Liver (tissue), 9 donors: Measurements from ENCODE around the gene RAPGEF2. TPM values are rescaled to one million over a fixed set of nuclear protein-coding genes. Genes with fewer than 3 reads are reported as not detected.

ENCODE experiments used
- DNase-seq: peaks from one replicate; pipeline ENCODE4 v3.0.0-alpha.2; 2017; ENCODE audit warnings: low spot score
- H3K27ac ChIP-seq, 2 donors: one replicate each; pipeline ENCODE4 v1.7.0; 2013; ENCODE audit warnings: inconsistent platforms in 2 of 2, low read length in 2 of 2, control low read depth in 1 of 2, low read depth in 1 of 2, mild to moderate bottlenecking in 1 of 2
- H3K27me3 ChIP-seq, 4 donors: one replicate each; pipeline versions ENCODE4 v1.6.1 to v1.7.0; 2013; ENCODE audit warnings: low read length in 3 of 4, inconsistent platforms in 1 of 4, mild to moderate bottlenecking in 1 of 4, moderate library complexity in 1 of 4; ENCODE audit not compliant: control insufficient read depth in 4 of 4, insufficient read depth in 4 of 4
- H3K36me3 ChIP-seq, 4 donors: one replicate each; pipeline versions ENCODE4 v1.6.1 to v1.7.0; 2013; ENCODE audit warnings: low read length in 3 of 4, mild to moderate bottlenecking in 3 of 4, low read depth in 1 of 4, moderate library complexity in 1 of 4; ENCODE audit not compliant: control insufficient read depth in 4 of 4, insufficient read depth in 3 of 4
- H3K4me1 ChIP-seq, 4 donors: one replicate each; pipeline versions ENCODE4 v1.6.1 to v1.7.0; 2013; ENCODE audit warnings: low read length in 3 of 4, mild to moderate bottlenecking in 3 of 4, moderate library complexity in 1 of 4; ENCODE audit not compliant: control insufficient read depth in 4 of 4, insufficient read depth in 4 of 4
- H3K4me3 ChIP-seq, 3 donors: one replicate each; pipeline versions ENCODE4 v1.6.1 to v1.7.0; 2013; ENCODE audit warnings: low read length in 3 of 3, control low read depth in 1 of 3, low read depth in 1 of 3, mild to moderate bottlenecking in 1 of 3
- H3K9ac ChIP-seq, 2 donors: one replicate each; pipeline ENCODE4 v1.7.0; 2013; ENCODE audit warnings: low read length in 2 of 2, mild to moderate bottlenecking in 2 of 2, moderate library complexity in 2 of 2, control low read depth in 1 of 2, low read depth in 1 of 2
- H3K9me3 ChIP-seq, 4 donors: one replicate each; pipeline versions ENCODE4 v1.6.1 to v1.7.0; 2013; ENCODE audit warnings: low read length in 3 of 4; ENCODE audit not compliant: control insufficient read depth in 4 of 4
- ATF3 ChIP-seq: IDR thresholded peaks from 2 replicates; pipeline ENCODE4 v1.6.1; 2016; ENCODE audit warnings: antibody characterized with exemption
- EGR1 ChIP-seq, 2 donors: IDR thresholded peaks; 2 replicates each; pipeline ENCODE4 v1.6.1; 2016 to 2018; ENCODE audit warnings: antibody characterized with exemption in 2 of 2, low read depth in 2 of 2
- FOXA1 ChIP-seq: IDR thresholded peaks from 2 replicates; pipeline ENCODE4 v1.6.1; 2016; ENCODE audit warnings: antibody characterized with exemption
- FOXA2 ChIP-seq: IDR thresholded peaks from 2 replicates; pipeline ENCODE4 v1.6.1; 2016; ENCODE audit warnings: antibody characterized with exemption
- GABPA ChIP-seq, 2 donors: IDR thresholded peaks in 1 of 2; conservative IDR thresholded peaks in 1 of 2; 2 replicates each; pipeline ENCODE4 v1.6.1; 2016; ENCODE audit warnings: antibody characterized with exemption in 2 of 2, mild to moderate bottlenecking in 1 of 2, moderate library complexity in 1 of 2
- HNF4G ChIP-seq: IDR thresholded peaks from 2 replicates; pipeline ENCODE4 v1.6.1; 2016; ENCODE audit warnings: antibody characterized with exemption
- JUND ChIP-seq, 2 donors: IDR thresholded peaks; 2 replicates each; pipeline ENCODE4 v1.6.1; 2016; ENCODE audit warnings: antibody characterized with exemption in 2 of 2
- NR2F2 ChIP-seq: IDR thresholded peaks from 2 replicates; pipeline ENCODE4 v1.6.1; 2016; ENCODE audit warnings: antibody characterized with exemption
- REST ChIP-seq: IDR thresholded peaks from 2 replicates; pipeline ENCODE4 v1.6.1; 2016; ENCODE audit warnings: antibody characterized with exemption, mild to moderate bottlenecking
- RXRA ChIP-seq, 2 donors: IDR thresholded peaks; 2 replicates each; pipeline ENCODE4 v1.6.1; 2017 to 2018; ENCODE audit warnings: antibody characterized with exemption in 2 of 2, mild to moderate bottlenecking in 1 of 2
- SP1 ChIP-seq: IDR thresholded peaks from 2 replicates; pipeline ENCODE4 v1.6.1; 2018; ENCODE audit warnings: antibody characterized with exemption, mild to moderate bottlenecking
- TAF1 ChIP-seq: conservative IDR thresholded peaks from 2 replicates; pipeline ENCODE4 v1.6.1; 2016; ENCODE audit warnings: antibody characterized with exemption, mild to moderate bottlenecking
- WGBS: extraction: QIAGEN DNeasy Blood & Tissue Kit; methylation state at CpG from one replicate; pipeline ENCODE4 v1.1.7; 2013; 5-methylcytosine and 5-hydroxymethylcytosine counted together
- polyA plus RNA-seq, 2 donors: library from polyadenylated mRNA; stranded (reverse) in 1 of 2; unstranded in 1 of 2; fragments of 200-250 nt in 1 of 2; fragments of >200 nt in 1 of 2; fragmentation: Nextera tagmentation in 1 of 2; extraction: Ambion mirVana in 1 of 2; gene quantifications; one replicate each; pipeline versions ENCODE4 v1.2.1 to v1.2.3, GENCODE V29; 2013 to 2015
- total RNA-seq, 2 donors: library from RNA; depleted of rRNA; stranded (reverse); fragments of >200 nt; gene quantifications; one replicate each; pipeline ENCODE4 v1.2.3, GENCODE V29; 2014
- TF ChIP-seq, protein P1 (sequence below): fragments of 150-350 bp; IDR thresholded peaks from 2 replicates; pipeline ENCODE4 v1.5.1; 2017; ENCODE audit warnings: improper control_type of control experiment, low read depth, low read length; ENCODE audit not compliant: missing input control
- TF ChIP-seq, protein P2 (sequence below): IDR thresholded peaks from 2 replicates; pipeline ENCODE4 v1.6.1; 2016; ENCODE audit warnings: antibody characterized with exemption
- donor health status: healthy.
- donor health status: healthy.
- donor health status: healthy.
- donor health status: healthy.
- donor health status: healthy.

Gene RAPGEF2
- total and polyA plus RNA-seq, 4 donors: 7.3 to 90.4 (median 32.2) TPM

- Histone ChIP-seq H3K4me1 (no peaks in the 10 kb centered on the region), H3K27ac (no peak overlapping the region), H3K4me3 (no peak overlapping the region), H3K9me3 (no peaks in the 10 kb centered on the region), H3K36me3 (no peaks in the 10 kb centered on the region), H3K27me3 (no peaks in the 10 kb centered on the region), H3K9ac (no peak overlapping the region)
- no peak for DNase-seq
- TF ChIP-seq NR2F2: no peak
- TF ChIP-seq EGR1 (IDR thresholded peaks at IDR 0.05; ENCODE audit: low read depth in 2 of 2): no peak
Measured at GRCh38 chr4:159384632-159385031, 281.8 kb downstream of the RAPGEF2 start.

DNA sequence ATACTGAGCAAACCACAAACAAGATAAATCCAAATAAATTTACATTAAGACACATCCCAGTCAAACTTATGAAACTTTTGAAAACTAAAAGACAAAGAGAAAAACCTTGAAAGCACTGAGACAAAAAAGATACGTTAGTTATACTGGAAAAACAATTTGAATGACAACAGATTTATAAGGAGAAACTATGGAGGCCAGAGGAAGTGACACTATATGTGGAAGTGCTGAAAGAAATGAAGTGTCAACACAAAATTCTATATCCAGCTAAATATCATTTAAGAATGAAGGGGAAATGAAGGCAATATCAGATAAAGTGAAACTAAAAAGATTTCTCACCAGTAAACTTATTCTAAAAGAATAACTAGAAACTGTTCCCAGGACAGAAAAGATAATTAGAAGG, 283.7 kb downstream of the RAPGEF2 start:
- H3K27me3 ChIP-seq: no peaks in the 10 kb centered on the region
- WGBS: 86% methylated on average over 1 of the region's 1 CpG
- H3K27ac ChIP-seq: no peak overlapping the region
- H3K36me3 ChIP-seq: no peaks in the 10 kb centered on the region
- no peak overlapping the region for H3K9ac ChIP-seq
- no peaks in the 10 kb centered on the region for H3K9me3 ChIP-seq
- TF ChIP-seq FOXA1: no peak
- TF ChIP-seq FOXA2: no peak
- TF ChIP-seq SP1: no peak
- TF ChIP-seq, protein P1, sequence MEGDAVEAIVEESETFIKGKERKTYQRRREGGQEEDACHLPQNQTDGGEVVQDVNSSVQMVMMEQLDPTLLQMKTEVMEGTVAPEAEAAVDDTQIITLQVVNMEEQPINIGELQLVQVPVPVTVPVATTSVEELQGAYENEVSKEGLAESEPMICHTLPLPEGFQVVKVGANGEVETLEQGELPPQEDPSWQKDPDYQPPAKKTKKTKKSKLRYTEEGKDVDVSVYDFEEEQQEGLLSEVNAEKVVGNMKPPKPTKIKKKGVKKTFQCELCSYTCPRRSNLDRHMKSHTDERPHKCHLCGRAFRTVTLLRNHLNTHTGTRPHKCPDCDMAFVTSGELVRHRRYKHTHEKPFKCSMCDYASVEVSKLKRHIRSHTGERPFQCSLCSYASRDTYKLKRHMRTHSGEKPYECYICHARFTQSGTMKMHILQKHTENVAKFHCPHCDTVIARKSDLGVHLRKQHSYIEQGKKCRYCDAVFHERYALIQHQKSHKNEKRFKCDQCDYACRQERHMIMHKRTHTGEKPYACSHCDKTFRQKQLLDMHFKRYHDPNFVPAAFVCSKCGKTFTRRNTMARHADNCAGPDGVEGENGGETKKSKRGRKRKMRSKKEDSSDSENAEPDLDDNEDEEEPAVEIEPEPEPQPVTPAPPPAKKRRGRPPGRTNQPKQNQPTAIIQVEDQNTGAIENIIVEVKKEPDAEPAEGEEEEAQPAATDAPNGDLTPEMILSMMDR: no peak
- TF ChIP-seq, protein P2, sequence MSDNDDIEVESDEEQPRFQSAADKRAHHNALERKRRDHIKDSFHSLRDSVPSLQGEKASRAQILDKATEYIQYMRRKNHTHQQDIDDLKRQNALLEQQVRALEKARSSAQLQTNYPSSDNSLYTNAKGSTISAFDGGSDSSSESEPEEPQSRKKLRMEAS: no peak
- no peak for TF ChIP-seq HNF4G
- TF ChIP-seq RXRA (IDR thresholded peaks at IDR 0.05): no peak
- TF ChIP-seq EGR1 (IDR thresholded peaks at IDR 0.05; ENCODE audit: low read depth in 2 of 2): no peak
- no peak for TF ChIP-seq NR2F2
- TF ChIP-seq ATF3: no peak
- no peak for TF ChIP-seq TAF1
- no peak for TF ChIP-seq REST
- TF ChIP-seq JUND (IDR thresholded peaks at IDR 0.05): no peak
- TF ChIP-seq GABPA (IDR thresholded peaks at IDR 0.05 in 1 of 2, conservative IDR thresholded peaks at IDR 0.05 in 1 of 2): no peak
- no peaks in the 10 kb centered on the region for H3K4me1 ChIP-seq
- no peak overlapping the region for H3K4me3 ChIP-seq
- no peak for DNase-seq

DNA sequence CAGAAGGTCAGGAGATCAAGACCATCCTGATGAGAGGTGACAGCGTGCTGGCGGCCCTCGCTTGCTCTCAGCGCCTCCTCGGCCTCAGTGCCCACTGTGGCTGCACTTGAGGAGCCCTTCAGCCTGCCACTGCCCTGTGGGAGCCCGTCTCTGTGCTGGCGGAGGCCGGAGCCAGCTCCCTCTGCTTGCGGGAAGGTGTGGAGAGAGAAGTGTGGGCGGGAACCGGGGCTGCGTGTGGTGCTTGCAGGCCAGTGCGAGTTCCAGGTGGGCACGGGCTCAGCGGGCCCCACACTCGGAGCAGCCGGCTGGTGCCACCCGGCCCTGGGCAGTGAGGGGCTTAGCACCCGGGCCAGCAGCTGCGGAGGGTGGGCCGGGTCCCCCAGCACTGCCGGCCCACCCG, 286.9 kb downstream of the RAPGEF2 start:
- WGBS: 96% methylated on average over 23 of the region's 23 CpGs
- H3K27me3 ChIP-seq: no peaks in the 10 kb centered on the region
- H3K9ac ChIP-seq: no peak overlapping the region
- no peak overlapping the region for H3K27ac ChIP-seq
- no peak for DNase-seq
- no peaks in the 10 kb centered on the region for H3K4me1 ChIP-seq
- H3K4me3 ChIP-seq: no peak overlapping the region
- no peaks in the 10 kb centered on the region for H3K36me3 ChIP-seq
- TF ChIP-seq, protein P1: no peak
- TF ChIP-seq HNF4G: no peak
- no peak for TF ChIP-seq EGR1 (IDR thresholded peaks at IDR 0.05; ENCODE audit: low read depth in 2 of 2)
- no peak for TF ChIP-seq ATF3
- no peaks in the 10 kb centered on the region for H3K9me3 ChIP-seq
